HCT116 (cell line): ENCODE data around the gene ZDHHC21. TPM values are rescaled to one million over a fixed set of nuclear protein-coding genes. Genes with fewer than 3 reads are reported as not detected.
A peak's percentile ranks its signal among the peaks of the same experiment; 100 is the strongest.

Experiments used
- ATAC-seq: fragments of 200-7000 bp; cut with Tn5 transposase; 2 replicates; pipeline ENCODE4 v1.9.1; 2020; ENCODE audit warnings: mild to moderate bottlenecking, moderate library complexity
- BruUV-seq: library from RNA; stranded (reverse); fragments of 400-500 nt; replicated peaks from 2 replicates; lab custom pipeline; 2021; lab: Mats Ljungman, UMichigan
- CTCF ChIA-PET: fragments of 300-600 bp; sonication (Branson Sonifier 250); formaldehyde crosslinking; loops from one replicate; lab custom pipeline; 2021; ENCODE audit warnings: antibody characterized with exemption; lab: Charles Lee
- POLR2A ChIA-PET: fragments of 300-600, 350-600 bp; sonication (Branson Sonifier 250); formaldehyde crosslinking; loops from one replicate; lab custom pipeline; 2021; ENCODE audit warnings: antibody characterized with exemption; lab: Charles Lee
- RAD21 ChIA-PET, 2 experiments: fragments of 300-600 bp; sonication (Branson Sonifier 250); formaldehyde crosslinking; loops; one replicate each; lab custom pipeline; 2023; ENCODE audit warnings: low total read pairs in 2 of 2; ENCODE audit not compliant: uncharacterized antibody in 2 of 2, unreplicated experiment in 2 of 2, low non-redundant PET in 1 of 2; lab: Charles Lee
- DNase-seq: peaks from one replicate; pipeline ENCODE4 v3.0.0-alpha.2; 2010; ENCODE audit warnings: low read depth, low spot score
- H2AFZ ChIP-seq: fragments of 200-600 bp; shearing (Covaris generic), sonication (generic); 2 replicates; pipeline ENCODE4 v1.6.1; 2017; ENCODE audit warnings: low read depth, mixed run types, mixed read lengths, antibody characterized with exemption, low read length; ENCODE audit not compliant: poor library complexity, severe bottlenecking
- H3K27ac ChIP-seq: 2 replicates; pipeline ENCODE4 v1.5.1; 2012; ENCODE audit warnings: low read depth, low read length
- H3K27me3 ChIP-seq: fragments of 200-600 bp; sonication (generic); 2 replicates; pipeline ENCODE4 v1.6.1; 2016; ENCODE audit warnings: mixed run types, low read length, mixed read lengths; ENCODE audit not compliant: insufficient read depth
- H3K36me3 ChIP-seq, 2 experiments: fragments of 200-500 bp in 1 of 2; fragments of 200-600 bp in 1 of 2; sonication (Bioruptor generic) in 1 of 2; sonication (generic) in 1 of 2; 2 replicates each; pipeline versions ENCODE4 v1.5.1 to v1.6.1; 2014 to 2016; ENCODE audit warnings: low read length in 2 of 2, inconsistent platforms in 1 of 2, mixed read lengths in 1 of 2, mixed run types in 1 of 2; ENCODE audit not compliant: insufficient read depth in 2 of 2, control insufficient read depth in 1 of 2
- H3K4me1 ChIP-seq, 2 experiments: fragments of 200-600 bp in 1 of 2; sonication (generic) in 1 of 2; 2 replicates each; pipeline versions ENCODE4 v1.5.1 to v1.6.1; 2012 to 2017; ENCODE audit warnings: low read length in 2 of 2, inconsistent platforms in 1 of 2, mild to moderate bottlenecking in 1 of 2, mixed read lengths in 1 of 2, mixed run types in 1 of 2, moderate library complexity in 1 of 2; ENCODE audit not compliant: insufficient read depth in 2 of 2, control insufficient read depth in 1 of 2
- H3K4me2 ChIP-seq: fragments of 200-600 bp; sonication (generic); 2 replicates; pipeline ENCODE4 v1.6.1; 2017; ENCODE audit warnings: mixed run types, low read length, mixed read lengths
- H3K4me3 ChIP-seq, 2 experiments: fragments of 200-600 bp in 1 of 2; sonication (generic) in 1 of 2; replicated peaks in 1 of 2; 2 replicates each; pipeline ENCODE4 v1.5.1; 2011 to 2016; ENCODE audit warnings: low read length in 2 of 2, control low read depth in 1 of 2, low read depth in 1 of 2, mild to moderate bottlenecking in 1 of 2, mixed read lengths in 1 of 2, mixed run types in 1 of 2
- H3K79me2 ChIP-seq: fragments of 200-600 bp; sonication (generic); 2 replicates; pipeline ENCODE4 v1.6.1; 2017; ENCODE audit warnings: mild to moderate bottlenecking, mixed run types, low read length, moderate library complexity, mixed read lengths; ENCODE audit not compliant: insufficient read depth
- H3K9ac ChIP-seq: fragments of 200-600 bp; sonication (generic); 2 replicates; pipeline ENCODE4 v1.6.1; 2016; ENCODE audit warnings: low read length, mixed read lengths
- H3K9me2 ChIP-seq: fragments of 200-600 bp; sonication (generic), shearing (Covaris generic); 2 replicates; pipeline ENCODE4 v1.6.1; 2017; ENCODE audit warnings: mixed run types, mild to moderate bottlenecking, moderate library complexity; ENCODE audit not compliant: insufficient read depth
- H3K9me3 ChIP-seq, 2 experiments: fragments of 200-500 bp in 1 of 2; fragments of 200-600 bp in 1 of 2; sonication (Bioruptor generic) in 1 of 2; sonication (generic) in 1 of 2; 2 replicates each; pipeline ENCODE4 v1.6.1; 2014 to 2017; ENCODE audit warnings: low read length in 2 of 2, mixed read lengths in 2 of 2, inconsistent platforms in 1 of 2, low read depth in 1 of 2, mild to moderate bottlenecking in 1 of 2, mixed run types in 1 of 2, moderate library complexity in 1 of 2; ENCODE audit not compliant: control insufficient read depth in 1 of 2, insufficient read depth in 1 of 2
- H4K20me1 ChIP-seq: fragments of 200-600 bp; sonication (generic), shearing (Covaris generic); 2 replicates; pipeline ENCODE4 v1.6.1; 2017; ENCODE audit warnings: mixed run types, mild to moderate bottlenecking, moderate library complexity; ENCODE audit not compliant: insufficient read depth
- CTCF ChIP-seq, 3 experiments: fragments of 200-600 bp in 1 of 3; sonication (generic) in 1 of 3; IDR thresholded peaks in 2 of 3; conservative IDR thresholded peaks in 1 of 3; 2 replicates each; pipeline ENCODE4 v1.5.1; 2012 to 2017; ENCODE audit warnings: low read depth in 2 of 3, low read length in 2 of 3, antibody characterized with exemption in 1 of 3, borderline replicate concordance in 1 of 3, control low read depth in 1 of 3, mild to moderate bottlenecking in 1 of 3, mixed read lengths in 1 of 3, mixed run types in 1 of 3, moderate library complexity in 1 of 3; ENCODE audit not compliant: insufficient read depth in 1 of 3
- RAD21 ChIP-seq: IDR thresholded peaks from 2 replicates; pipeline ENCODE4 v1.6.1; 2012; ENCODE audit warnings: low read depth, mild to moderate bottlenecking
- REST ChIP-seq: IDR thresholded peaks from 2 replicates; pipeline ENCODE4 v1.6.1; 2012; ENCODE audit warnings: low read depth
- YY1 ChIP-seq: IDR thresholded peaks from 2 replicates; pipeline ENCODE4 v1.6.1; 2011; ENCODE audit warnings: low read length, low read depth, moderate library complexity, mild to moderate bottlenecking; ENCODE audit not compliant: insufficient replicate concordance; ENCODE audit errors: extremely low read depth
- intact Hi-C: fragments of 100-400 bp; cut with micrococcal nuclease; formaldehyde crosslinking; loops from 2 replicates; pipeline ENCODE4 v1.10.0; 2022
- total RNA-seq: library from RNA; stranded (reverse); gene quantifications from one replicate; pipeline ENCODE4 v1.2.1, GENCODE V29; 2021; ENCODE audit not compliant: unreplicated experiment

ZDHHC21 gene
- total RNA-seq, 1 experiment from 2014 or later, result 5.9 TPM

- H3K36me3 ChIP-seq, result no peaks in the 10 kb centered on the region; a peak in 1 of 4 replicates
- ChIA-PET CTCF (interaction anchor here (1.1 to 1.2 kb wide), 2 partner anchors 9 to 187 kb away, joined by 4 to 8 read pairs; no protein-coding TSS in a partner anchor), POLR2A (no interaction called here), RAD21 (no interaction called here)
- H3K9me2 ChIP-seq, result no peaks in the 10 kb centered on the region
- ATAC-seq (peak; percentile 63), DNase-seq (no peak)
- H3K9me3 ChIP-seq, result peaks cover 4 to 11% of the 10 kb centered on the region in 2 experiments; a peak in 2 of 4 replicates
- no peaks in the 10 kb centered on the region for H3K79me2 ChIP-seq
- TF ChIP-seq RAD21 (peak; percentile 20; the same call in 1 of the 2 replicates), CTCF (IDR thresholded peaks at IDR 0.05 in 2 of 3, conservative IDR thresholded peaks at IDR 0.05 in 1 of 3; ENCODE audit: borderline replicate concordance in 1 of 3, insufficient read depth in 1 of 3, low read depth in 2 of 3, low read length in 2 of 3) (peak in 2 of 3 experiments; percentile 55 to 56; a peak in 4 of 6 replicates), YY1 (no peak)
- H3K27me3 ChIP-seq, result no peaks in the 10 kb centered on the region
- no peaks in the 10 kb centered on the region for H3K4me1 ChIP-seq
- no peaks in the 10 kb centered on the region for H4K20me1 ChIP-seq
- H3K27ac ChIP-seq, result no peak overlapping the region
- BruUV-seq, result no TSS peak
- no peak overlapping the region for H2AFZ ChIP-seq
- H3K4me2 ChIP-seq, result no peak overlapping the region
- H3K9ac ChIP-seq, result no peak overlapping the region
- intact Hi-C loops, result loop anchor here (5.0 kb wide), 1 partner anchor 36 kb away; no protein-coding TSS in a partner anchor
- H3K4me3 ChIP-seq, result no peak overlapping the region
These were observed 40.4 kb downstream of the ZDHHC21 start for GRCh38 chr9:14652729-14653377.

GRCh38 chr9:14650596-14650995 lies 42.6 kb downstream of the ZDHHC21 start:
- no peaks in the 10 kb centered on the region for H3K79me2 ChIP-seq
- no peak for ATAC-seq
- H3K4me2 ChIP-seq, result no peak overlapping the region
- H2AFZ ChIP-seq, result no peak overlapping the region
- BruUV-seq, result no TSS peak
- no peak for DNase-seq
- H3K4me1 ChIP-seq, result no peaks in the 10 kb centered on the region
- intact Hi-C loops, result loop anchor here (5.0 kb wide), 1 partner anchor 33 kb away; no protein-coding TSS in a partner anchor
- ChIA-PET CTCF (no interaction called here), POLR2A (no interaction called here), RAD21 (no interaction called here)
- H3K9ac ChIP-seq, result no peak overlapping the region
- no peak overlapping the region for H3K27ac ChIP-seq
- no peaks in the 10 kb centered on the region for H3K27me3 ChIP-seq
- peaks cover 0 to 11% of the 10 kb centered on the region in 2 experiments; a peak in 1 of 4 replicates for H3K9me3 ChIP-seq
- no peaks in the 10 kb centered on the region for H3K9me2 ChIP-seq
- H3K36me3 ChIP-seq, result no peaks in the 10 kb centered on the region; a peak in 1 of 4 replicates
- H3K4me3 ChIP-seq, result no peak overlapping the region
- H4K20me1 ChIP-seq, result no peaks in the 10 kb centered on the region
- no peak for TF ChIP-seq REST
- no peak for TF ChIP-seq CTCF (IDR thresholded peaks at IDR 0.05 in 2 of 3, conservative IDR thresholded peaks at IDR 0.05 in 1 of 3; ENCODE audit: borderline replicate concordance in 1 of 3, insufficient read depth in 1 of 3, low read depth in 2 of 3, low read length in 2 of 3)
